ENCODE results near the gene SERPINA12.
A peak's percentile ranks its signal among the peaks of the same experiment; 100 is the strongest.

The SERPINA12 gene

DNA sequence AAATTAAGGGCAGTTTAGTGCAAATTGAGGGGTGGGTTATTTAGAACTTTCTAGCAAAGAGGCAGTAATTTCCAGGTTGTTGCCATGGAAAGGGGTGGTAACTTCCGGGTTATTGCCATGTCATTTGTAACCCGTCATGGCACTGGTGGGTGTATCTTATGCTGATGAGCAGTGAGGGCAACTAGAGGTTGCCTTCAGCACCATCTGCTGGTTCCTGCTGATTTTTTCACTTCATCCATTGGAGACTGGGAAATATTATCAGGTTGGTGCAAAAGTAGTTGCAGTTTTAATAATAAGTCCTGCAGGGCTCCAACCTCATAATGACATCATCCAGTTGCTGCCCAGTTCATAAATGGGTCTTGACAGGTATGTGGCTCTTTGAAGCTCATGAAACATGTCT is 27.6 kb upstream of the SERPINA12 start:
- TF ChIP-seq, protein P1, sequence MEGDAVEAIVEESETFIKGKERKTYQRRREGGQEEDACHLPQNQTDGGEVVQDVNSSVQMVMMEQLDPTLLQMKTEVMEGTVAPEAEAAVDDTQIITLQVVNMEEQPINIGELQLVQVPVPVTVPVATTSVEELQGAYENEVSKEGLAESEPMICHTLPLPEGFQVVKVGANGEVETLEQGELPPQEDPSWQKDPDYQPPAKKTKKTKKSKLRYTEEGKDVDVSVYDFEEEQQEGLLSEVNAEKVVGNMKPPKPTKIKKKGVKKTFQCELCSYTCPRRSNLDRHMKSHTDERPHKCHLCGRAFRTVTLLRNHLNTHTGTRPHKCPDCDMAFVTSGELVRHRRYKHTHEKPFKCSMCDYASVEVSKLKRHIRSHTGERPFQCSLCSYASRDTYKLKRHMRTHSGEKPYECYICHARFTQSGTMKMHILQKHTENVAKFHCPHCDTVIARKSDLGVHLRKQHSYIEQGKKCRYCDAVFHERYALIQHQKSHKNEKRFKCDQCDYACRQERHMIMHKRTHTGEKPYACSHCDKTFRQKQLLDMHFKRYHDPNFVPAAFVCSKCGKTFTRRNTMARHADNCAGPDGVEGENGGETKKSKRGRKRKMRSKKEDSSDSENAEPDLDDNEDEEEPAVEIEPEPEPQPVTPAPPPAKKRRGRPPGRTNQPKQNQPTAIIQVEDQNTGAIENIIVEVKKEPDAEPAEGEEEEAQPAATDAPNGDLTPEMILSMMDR (conservative IDR thresholded peaks at IDR 0.05; ENCODE audit: low read depth, low read length): peak; percentile 17
- DNase-seq (ENCODE audit: low read depth): no peak
- no peak overlapping the region for H3K4me3 ChIP-seq (ENCODE audit: low read length)

DNA sequence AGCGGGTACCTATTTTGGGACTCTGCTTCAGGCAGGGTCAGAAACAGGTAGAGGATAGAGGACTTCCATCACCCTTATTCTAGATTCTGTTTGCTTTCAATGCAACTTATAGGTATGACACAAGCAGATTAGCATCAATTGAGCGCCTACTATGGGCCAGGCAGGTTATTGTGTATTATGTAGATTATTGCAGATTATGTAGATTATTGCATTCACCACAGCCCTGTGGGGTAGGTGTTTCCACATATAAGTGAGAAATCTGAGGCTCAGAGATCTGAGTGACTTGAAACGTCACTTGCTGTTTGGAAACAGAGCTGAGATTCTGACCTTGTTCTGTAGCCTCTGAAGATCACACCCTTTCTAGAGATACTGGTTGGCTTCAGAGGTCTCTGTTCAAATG is 26.2 kb upstream of the SERPINA12 start:
- TF ChIP-seq, protein P1 (conservative IDR thresholded peaks at IDR 0.05; ENCODE audit: low read depth, low read length): no peak
- DNase-seq (ENCODE audit: low read depth): no peak
- no peak overlapping the region for H3K4me3 ChIP-seq (ENCODE audit: low read length)

DNA sequence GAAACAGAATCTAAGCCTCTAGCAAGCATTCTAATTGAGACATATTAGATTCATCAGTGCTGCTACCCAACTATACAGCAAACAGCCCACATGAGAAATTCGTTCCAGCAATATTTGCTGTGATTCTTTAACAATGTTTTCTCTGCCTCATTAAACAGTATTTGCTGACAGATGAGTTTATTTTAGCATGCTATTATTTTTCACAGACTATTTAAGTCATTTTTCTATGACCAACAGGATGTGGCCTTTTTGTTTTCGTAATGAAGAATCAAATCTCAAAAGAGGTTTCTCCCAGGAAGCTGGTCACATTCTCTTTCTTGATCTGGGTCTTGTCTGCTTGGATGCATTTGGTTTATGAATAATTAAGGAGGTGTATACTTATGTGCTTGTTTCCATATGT is 23.2 kb upstream of the SERPINA12 start:
- TF ChIP-seq, protein P1 (conservative IDR thresholded peaks at IDR 0.05; ENCODE audit: low read depth, low read length): no peak
- no peak overlapping the region for H3K4me3 ChIP-seq (ENCODE audit: low read length)
- no peak for DNase-seq (ENCODE audit: low read depth)

DNA sequence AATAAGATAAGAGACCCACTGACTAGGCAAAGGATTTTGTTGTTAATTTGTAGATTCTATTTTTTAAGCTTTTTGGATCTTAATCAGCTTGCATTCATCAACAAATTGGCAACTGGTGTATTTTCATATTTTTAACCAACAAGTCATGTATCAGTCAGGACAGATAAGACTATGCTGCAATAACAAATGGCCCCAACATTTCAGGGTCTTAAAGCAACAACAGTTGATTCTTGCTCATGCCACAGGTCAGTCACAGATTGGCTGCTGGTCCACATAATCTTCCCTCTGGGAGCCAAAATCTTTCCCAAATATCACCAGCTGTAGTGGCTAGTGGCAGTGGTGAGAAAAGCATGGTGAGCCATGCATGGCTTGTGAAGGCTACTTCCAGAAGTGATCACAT is 21.9 kb upstream of the SERPINA12 start:
- TF ChIP-seq, protein P1 (conservative IDR thresholded peaks at IDR 0.05; ENCODE audit: low read depth, low read length): no peak
- DNase-seq (ENCODE audit: low read depth): no peak
- no peak overlapping the region for H3K4me3 ChIP-seq (ENCODE audit: low read length)

DNA sequence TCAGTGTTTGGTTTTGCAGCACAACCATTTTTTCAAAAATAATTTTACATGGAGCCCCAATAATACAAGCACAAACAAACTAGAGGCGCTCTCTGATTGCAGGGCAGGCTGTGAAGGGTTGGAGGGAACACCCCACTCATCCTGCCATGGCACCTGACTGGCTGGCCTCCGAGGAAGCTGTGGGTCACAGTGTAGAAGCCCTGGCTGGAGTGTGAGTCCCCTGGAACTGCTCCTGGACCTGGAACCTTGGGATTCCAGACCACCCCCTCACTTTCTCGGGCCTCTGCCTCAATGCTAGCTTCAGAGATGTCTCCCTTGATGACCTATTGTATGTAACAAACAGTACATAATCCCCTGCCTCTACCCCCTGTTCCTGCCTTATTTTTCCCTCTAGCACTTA is 14.8 kb upstream of the SERPINA12 start:
- TF ChIP-seq, protein P1 (conservative IDR thresholded peaks at IDR 0.05; ENCODE audit: low read depth, low read length): no peak
- no peak overlapping the region for H3K4me3 ChIP-seq (ENCODE audit: low read length)
- DNase-seq (ENCODE audit: low read depth): no peak

DNA sequence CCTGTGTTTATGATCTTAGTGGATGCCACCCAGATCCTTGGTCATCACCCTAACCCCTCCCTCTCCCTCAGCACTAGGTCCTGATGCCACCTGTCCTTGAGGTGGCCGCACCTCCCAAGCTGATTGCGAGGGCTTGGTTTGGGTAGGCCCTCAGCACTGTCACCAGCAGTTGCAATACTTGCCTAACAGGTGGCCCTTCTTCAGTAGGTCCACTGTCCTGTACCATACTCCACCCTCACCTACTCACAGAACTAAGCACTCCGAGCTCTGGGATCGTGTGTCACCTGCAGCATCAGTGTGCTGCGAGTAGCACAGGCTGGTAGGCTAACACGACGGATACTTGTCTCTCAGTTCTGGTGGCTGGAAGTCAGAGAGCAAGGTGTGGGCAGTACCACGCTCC is 14.0 kb upstream of the SERPINA12 start:
- no peak overlapping the region for H3K4me3 ChIP-seq (ENCODE audit: low read length)
- TF ChIP-seq, protein P1 (conservative IDR thresholded peaks at IDR 0.05; ENCODE audit: low read depth, low read length): no peak

DNA sequence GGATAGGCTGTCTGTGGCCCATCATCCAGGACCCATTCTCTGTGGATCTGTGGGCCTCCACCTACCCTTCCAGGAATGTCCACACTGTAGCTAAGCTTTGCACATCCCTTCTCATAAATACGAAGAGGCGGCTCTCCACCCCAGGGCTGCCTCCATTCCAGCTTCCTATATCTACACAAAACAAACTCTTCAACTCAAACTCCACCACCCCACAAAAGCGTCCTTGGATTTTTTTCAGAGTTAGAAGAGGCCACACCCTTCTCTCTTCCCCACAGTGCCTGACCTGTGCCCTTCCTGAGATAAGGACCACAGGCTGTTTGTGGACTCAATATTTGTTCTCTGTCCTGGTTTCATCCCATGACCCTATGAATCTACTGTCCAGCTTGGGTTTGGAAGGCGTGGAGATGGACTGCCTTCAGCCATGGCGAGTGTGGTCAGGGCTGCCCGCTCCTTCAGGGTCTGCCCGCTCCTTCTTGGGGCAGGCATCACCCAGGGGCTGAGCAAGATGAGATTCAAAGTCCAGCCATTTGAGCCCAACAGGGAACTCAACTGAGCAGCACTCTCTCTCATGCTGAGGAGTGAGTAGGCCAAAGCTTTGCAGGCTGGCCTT is 13.0 kb upstream of the SERPINA12 start:
- TF ChIP-seq, protein P1 (conservative IDR thresholded peaks at IDR 0.05; ENCODE audit: low read depth, low read length): no peak
- H3K4me3 ChIP-seq (ENCODE audit: low read length): no peak overlapping the region
- no peak for DNase-seq (ENCODE audit: low read depth)

More for the DNA sequence above, 14.0 kb upstream of the SERPINA12 start:
- DNase-seq (ENCODE audit: low read depth): no peak

Measured in retinal pigment epithelial cell (primary cell).